Stomach (tissue), 4 donors: ENCODE results near the gene TEAD3.

Source experiments
- POLR2A ChIP-seq, 4 donors: fragments of 450-650 bp; IDR thresholded peaks; one replicate each; pipeline ENCODE4 v1.6.1; 2016; ENCODE audit warnings: antibody characterized with exemption in 4 of 4, control low read depth in 2 of 4, mild to moderate bottlenecking in 1 of 4, moderate library complexity in 1 of 4
- POLR2AphosphoS5 ChIP-seq, 3 donors: sonication (generic); formaldehyde crosslinking; IDR thresholded peaks; one replicate each; pipeline ENCODE4 v1.6.1; 2016; ENCODE audit warnings: antibody characterized with exemption in 3 of 3
- TF ChIP-seq, protein P1 (sequence below), 7 experiments: fragments of 450-650 bp in 4 of 7; fragments of 200-600 bp in 3 of 7; sonication (generic) in 3 of 7; IDR thresholded peaks; one replicate each; pipeline ENCODE4 v1.5.1; 2016 to 2019; ENCODE audit warnings: antibody characterized with exemption in 7 of 7, control low read depth in 2 of 7, mild to moderate bottlenecking in 1 of 7

DNA sequence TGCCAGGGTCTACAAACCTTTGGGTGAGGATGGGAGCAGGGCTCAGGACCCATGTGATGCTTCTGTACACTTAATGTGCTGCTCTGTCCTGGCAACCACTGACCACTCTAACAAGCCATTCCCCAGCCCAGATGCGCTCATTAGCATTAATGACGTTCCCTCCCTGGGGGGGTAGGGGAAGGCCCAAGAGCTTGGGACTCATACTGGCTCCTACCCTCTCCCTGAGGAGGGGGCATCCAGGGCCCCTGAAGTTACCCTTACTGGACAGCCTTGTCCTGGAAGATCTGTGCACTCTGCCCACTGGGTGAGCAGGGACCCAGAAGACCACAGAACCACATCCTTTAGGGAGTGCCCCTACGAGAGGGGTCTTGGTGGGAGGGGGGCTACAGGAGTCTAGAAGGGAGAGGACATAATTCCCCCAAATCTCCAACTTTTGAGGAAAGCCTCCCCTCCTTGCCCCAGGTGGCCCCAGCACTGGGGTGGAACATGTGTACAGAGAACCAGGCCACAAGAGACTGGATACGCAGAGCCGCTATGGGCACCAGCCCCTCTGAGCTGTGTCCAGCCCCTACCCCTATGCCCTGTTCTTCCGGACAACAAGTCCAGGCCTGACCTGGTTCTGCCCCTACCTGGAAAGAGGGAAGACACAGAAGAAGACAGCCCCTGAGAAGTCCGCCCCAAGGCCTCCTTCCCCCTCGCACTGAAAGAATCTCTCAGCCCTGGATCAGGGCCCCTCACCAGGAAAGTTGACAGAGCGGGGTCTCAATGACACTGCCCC is 1.4 kb downstream of the TEAD3 start:
- TF ChIP-seq, protein P1, sequence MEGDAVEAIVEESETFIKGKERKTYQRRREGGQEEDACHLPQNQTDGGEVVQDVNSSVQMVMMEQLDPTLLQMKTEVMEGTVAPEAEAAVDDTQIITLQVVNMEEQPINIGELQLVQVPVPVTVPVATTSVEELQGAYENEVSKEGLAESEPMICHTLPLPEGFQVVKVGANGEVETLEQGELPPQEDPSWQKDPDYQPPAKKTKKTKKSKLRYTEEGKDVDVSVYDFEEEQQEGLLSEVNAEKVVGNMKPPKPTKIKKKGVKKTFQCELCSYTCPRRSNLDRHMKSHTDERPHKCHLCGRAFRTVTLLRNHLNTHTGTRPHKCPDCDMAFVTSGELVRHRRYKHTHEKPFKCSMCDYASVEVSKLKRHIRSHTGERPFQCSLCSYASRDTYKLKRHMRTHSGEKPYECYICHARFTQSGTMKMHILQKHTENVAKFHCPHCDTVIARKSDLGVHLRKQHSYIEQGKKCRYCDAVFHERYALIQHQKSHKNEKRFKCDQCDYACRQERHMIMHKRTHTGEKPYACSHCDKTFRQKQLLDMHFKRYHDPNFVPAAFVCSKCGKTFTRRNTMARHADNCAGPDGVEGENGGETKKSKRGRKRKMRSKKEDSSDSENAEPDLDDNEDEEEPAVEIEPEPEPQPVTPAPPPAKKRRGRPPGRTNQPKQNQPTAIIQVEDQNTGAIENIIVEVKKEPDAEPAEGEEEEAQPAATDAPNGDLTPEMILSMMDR (IDR thresholded peaks at IDR 0.05), result no peak
- TF ChIP-seq POLR2A (IDR thresholded peaks at IDR 0.05) (no peak), POLR2AphosphoS5 (IDR thresholded peaks at IDR 0.05) (peak in 2 of 3 donors; percentile 35 to 61)
